NCI-H2029 (cell line): ENCODE measurements around the gene GRM4.
"Not testable (repeated sequence)": the region's sequence is repeated elsewhere in the genome, so short reads cannot be mapped to it uniquely, and the experiment has no call there.

Experiments
- DNase-seq: peaks from one replicate; lab custom pipeline; 2025; lab: John Stamatoyannopoulos, UW

GRM4 gene

GRCh38 chr6:34021554-34022190 is 124.2 kb downstream of the GRM4 start:
- no peak for DNase-seq

- DNase-seq = no peak
Observed at GRCh38 chr6:34020807-34021553, 124.9 kb downstream of the GRM4 start.

- no peak for DNase-seq
Observed at GRCh38 chr6:34020278-34020677, 125.6 kb downstream of the GRM4 start.

GRCh38 chr6:34018961-34019606 is 126.8 kb downstream of the GRM4 start:
- DNase-seq = no peak

- DNase-seq = no peak
Observed at GRCh38 chr6:34018026-34018425, 127.9 kb downstream of the GRM4 start.

GRCh38 chr6:34017106-34017805 is 128.6 kb downstream of the GRM4 start:
- no peak for DNase-seq

GRCh38 chr6:34016573-34016972 is 129.3 kb downstream of the GRM4 start:
- DNase-seq = not testable (repeated sequence)

- no peak for DNase-seq
Observed at GRCh38 chr6:34015586-34015985, 130.3 kb downstream of the GRM4 start.

GRCh38 chr6:34011264-34011663 is 134.6 kb downstream of the GRM4 start:
- no peak for DNase-seq

- DNase-seq = peak; percentile 67
Observed at GRCh38 chr6:34005901-34006531, 139.9 kb downstream of the GRM4 start.

- DNase-seq = peak; percentile 27
Observed at GRCh38 chr6:34004706-34005105, 141.2 kb downstream of the GRM4 start.

- no peak for DNase-seq
Observed at GRCh38 chr6:34003962-34004361, 141.9 kb downstream of the GRM4 start.

GRCh38 chr6:34001706-34002621 is 143.9 kb downstream of the GRM4 start:
- DNase-seq = no peak

- DNase-seq = no peak
Observed at GRCh38 chr6:34000281-34000680, 145.6 kb downstream of the GRM4 start.

GRCh38 chr6:33999567-33999966 is 146.3 kb downstream of the GRM4 start:
- DNase-seq = no peak

- DNase-seq = no peak
Observed at GRCh38 chr6:33998660-33999059, 147.2 kb downstream of the GRM4 start.

GRCh38 chr6:33997265-33997664 is 148.6 kb downstream of the GRM4 start:
- no peak for DNase-seq

- no peak for DNase-seq
Observed at GRCh38 chr6:33996120-33996475, 149.8 kb downstream of the GRM4 start.

GRCh38 chr6:33995309-33996119 is 150.4 kb downstream of the GRM4 start:
- no peak for DNase-seq
